KBM-7 (cell line): ENCODE results near the gene NCOA5.
A peak's percentile ranks its signal among the peaks of the same experiment; 100 is the strongest.

ENCODE experiments used
- DNase-seq: peaks from one replicate; pipeline ENCODE4 v3.0.0-alpha.2; 2015
- in situ Hi-C: fragments of 300-500 bp; cut with MboI; formaldehyde crosslinking; loops from 2 replicates; pipeline ENCODE4 v1.14.3; 2020; ENCODE audit warnings: low sequenced_read_pairs, low pct_unique_long_range_greater_than_20kb, mixed read lengths

NCOA5 gene

GRCh38 chr20:46028110-46028509, 61.7 kb downstream of the NCOA5 start:
- in situ Hi-C loops = no loop called here
- no peak for DNase-seq

DNA sequence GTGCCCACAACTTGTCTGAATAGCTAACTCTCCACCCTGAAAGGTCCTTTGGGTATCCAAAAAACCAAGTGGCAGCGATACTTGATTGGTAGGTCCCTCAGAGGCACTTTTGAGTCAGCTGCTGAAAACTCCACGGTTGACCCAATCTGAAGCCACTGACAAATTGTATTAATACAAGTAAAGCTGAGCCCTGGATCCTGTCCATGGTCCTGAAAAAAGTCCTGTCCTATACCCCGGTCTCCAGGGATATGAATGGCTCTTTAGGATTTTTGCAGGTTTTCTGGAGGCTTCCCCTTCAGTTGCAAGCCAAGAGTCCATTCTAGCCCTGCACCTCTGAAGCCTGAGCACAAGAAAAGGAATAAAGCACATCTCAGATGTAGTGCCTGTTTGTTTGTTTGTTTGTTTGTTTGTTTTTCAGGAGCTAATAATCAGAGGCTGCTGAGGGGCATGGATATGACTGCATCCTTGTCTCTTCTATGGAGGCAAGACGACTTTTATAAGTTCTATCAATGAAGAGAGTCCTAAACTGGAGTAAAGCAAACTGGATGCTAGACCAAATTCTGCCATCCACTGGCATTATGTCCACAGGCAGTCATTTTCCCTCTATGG, 62.4 kb downstream of the NCOA5 start:
- in situ Hi-C loops = no loop called here
- peak; percentile 45 for DNase-seq

- in situ Hi-C loops = no loop called here
- no peak for DNase-seq
These were observed 64.4 kb downstream of the NCOA5 start for GRCh38 chr20:46025376-46025783.

- DNase-seq = no peak
- in situ Hi-C loops = no loop called here
These were observed 65.8 kb downstream of the NCOA5 start for GRCh38 chr20:46023999-46024398.

DNA sequence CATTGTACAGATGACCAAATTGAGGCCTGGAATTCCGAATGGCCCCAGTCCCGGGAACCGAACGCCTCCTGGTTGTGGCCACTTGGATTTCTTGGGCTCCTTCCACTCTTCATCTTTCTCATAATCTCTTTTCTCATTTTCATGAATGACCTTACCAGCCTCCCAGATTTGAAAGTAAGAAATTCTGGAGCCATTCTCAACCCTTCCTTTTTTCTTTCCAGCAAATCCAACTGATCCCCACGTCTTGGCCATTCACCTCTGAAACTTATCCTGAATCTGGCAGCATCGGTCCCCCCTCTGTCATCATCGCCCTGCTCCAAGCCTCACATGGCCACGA, 66.6 kb downstream of the NCOA5 start:
- DNase-seq = no peak
- in situ Hi-C loops = no loop called here

GRCh38 chr20:46022411-46023147, 67.2 kb downstream of the NCOA5 start:
- in situ Hi-C loops = no loop called here
- peak; percentile 65 for DNase-seq

DNA sequence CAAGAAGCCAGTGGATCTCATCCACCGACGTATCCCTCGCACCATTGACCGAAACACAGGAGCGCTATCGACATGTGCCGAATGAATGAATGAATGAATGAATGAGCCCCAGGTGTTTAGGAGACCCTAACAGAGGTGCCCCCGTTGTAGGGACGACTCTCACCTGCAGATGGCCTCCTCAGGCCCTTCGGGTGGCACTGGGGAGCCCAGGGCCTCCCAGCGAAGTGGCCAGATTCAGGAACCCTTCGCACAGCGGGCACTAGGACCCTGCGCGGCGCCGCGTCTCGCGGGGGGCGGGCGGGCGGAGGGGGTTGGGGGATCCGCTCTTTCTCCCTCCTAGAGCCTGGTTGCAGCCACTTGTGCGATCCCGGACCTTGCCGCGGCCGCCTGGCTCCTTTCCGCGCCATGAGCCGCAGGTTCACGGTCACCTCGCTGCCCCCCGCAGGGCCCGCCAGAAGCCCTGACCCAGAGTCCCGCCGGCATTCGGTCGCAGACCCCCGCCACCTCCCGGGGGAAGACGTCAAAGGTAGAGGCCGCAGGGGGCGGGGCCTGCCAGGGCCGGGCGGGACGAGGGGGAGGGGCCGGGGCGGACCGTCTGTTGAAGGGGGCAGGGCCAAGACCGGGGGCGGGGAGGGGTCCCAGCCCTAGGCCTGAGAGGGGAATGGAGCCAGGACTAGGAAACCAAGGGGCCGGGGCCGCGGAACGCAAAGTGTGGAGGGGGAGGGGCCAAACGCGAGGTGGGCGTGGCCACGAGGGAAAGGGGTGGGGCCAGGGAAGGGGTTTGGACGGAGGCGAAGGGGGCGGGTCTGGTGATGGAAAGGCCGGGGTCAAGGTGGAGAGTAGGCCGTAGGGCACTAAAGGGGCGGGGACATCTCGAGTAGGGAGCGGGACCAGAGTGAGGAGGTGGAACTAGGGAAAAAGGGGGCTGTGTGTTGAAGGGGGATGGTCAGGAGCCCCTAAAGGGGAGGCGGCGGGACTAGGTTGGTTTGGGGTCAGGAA, 68.1 kb downstream of the NCOA5 start:
- peak; percentile 71 for DNase-seq

DNA sequence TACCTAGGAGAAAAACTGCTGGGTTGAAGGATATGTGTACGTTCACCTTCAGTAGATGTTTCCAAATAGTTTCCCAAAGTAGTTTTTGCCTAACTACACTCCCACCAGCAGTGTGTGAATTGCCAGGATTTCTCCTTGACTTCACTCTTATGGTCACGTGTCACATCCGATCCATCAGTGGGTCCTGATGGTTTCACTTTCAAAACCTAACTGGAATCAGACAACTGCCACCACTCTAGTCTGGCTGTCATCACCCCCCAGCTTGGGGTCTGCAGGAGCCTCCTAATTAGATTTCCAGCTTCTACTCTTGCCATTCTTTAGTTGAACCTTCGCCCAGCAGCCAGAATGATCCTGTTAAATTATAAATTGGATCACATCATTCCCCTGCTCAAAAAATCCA, 69.2 kb downstream of the NCOA5 start:
- in situ Hi-C loops = no loop called here
- DNase-seq = no peak

More for the DNA sequence above, 68.1 kb downstream of the NCOA5 start:
- in situ Hi-C loops = no loop called here

DNA sequence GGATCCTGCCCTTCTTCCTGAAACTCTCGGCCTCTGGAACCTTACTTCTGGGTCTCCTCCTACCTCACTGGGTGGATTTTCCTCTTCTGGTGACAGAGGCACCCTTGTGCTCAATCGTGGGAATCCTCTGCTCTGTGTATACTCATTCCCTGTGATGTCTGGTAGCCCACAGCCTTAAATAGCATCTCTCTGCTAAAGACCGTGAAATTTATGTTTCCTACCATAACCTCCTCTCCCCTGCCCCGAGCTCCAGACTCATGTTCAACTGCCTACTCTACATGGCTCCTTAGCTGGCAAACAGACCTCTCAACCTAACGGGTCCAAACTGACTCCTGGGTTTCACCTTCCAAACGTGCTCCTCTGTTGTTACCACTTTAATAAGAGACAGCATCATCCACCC, 71.2 kb downstream of the NCOA5 start:
- in situ Hi-C loops = no loop called here
- DNase-seq = no peak

DNA sequence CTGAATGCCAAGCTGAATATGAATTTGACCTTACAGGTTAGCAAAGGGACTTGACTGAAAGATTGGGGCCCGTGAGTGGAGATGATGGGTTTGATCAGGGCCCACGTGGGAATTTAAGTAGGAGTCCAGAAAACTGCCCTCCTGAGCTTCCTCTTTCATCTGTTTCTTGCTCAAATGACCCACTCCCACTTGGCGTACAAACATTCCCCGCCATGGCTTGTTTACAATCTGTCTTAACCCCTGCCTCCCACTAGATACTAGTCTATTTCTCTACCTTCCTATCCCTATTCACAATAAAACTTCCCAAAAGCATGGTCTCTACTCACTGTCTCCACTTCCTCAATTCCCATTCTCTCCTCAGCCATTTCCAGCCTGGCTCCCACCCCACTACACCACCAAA, 71.7 kb downstream of the NCOA5 start:
- no peak for DNase-seq
- in situ Hi-C loops = no loop called here

GRCh38 chr20:46017272-46017671, 72.5 kb downstream of the NCOA5 start:
- in situ Hi-C loops = no loop called here
- no peak for DNase-seq

- in situ Hi-C loops = no loop called here
- DNase-seq = no peak
These were observed 75.0 kb downstream of the NCOA5 start for GRCh38 chr20:46014517-46015396.

- in situ Hi-C loops = no loop called here
These were observed 75.8 kb downstream of the NCOA5 start for GRCh38 chr20:46013829-46014516.

DNA sequence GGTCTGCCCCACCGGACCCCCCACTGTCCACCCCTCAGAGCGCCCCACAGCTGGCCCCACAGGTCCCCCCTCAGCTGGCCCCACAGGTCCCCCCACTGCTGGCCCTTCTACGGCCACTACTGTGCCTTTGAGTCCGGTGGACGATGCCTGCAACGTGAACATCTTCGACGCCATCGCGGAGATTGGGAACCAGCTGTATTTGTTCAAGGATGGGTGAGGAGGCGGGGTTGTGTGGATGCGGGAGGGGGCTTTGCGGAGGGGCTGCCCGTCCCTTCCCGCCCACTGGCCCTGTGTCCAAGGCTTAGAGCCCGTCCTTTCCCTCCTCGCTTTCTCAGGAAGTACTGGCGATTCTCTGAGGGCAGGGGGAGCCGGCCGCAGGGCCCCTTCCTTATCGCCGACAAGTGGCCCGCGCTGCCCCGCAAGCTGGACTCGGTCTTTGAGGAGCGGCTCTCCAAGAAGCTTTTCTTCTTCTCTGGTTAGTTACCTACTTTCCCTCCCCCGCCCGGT, 76.4 kb downstream of the NCOA5 start:
- DNase-seq = no peak
- in situ Hi-C loops = no loop called here

More at GRCh38 chr20:46013829-46014516, 75.8 kb downstream of the NCOA5 start:
- DNase-seq = peak; percentile 74

- in situ Hi-C loops = no loop called here
- no peak for DNase-seq
These were observed 76.8 kb downstream of the NCOA5 start for GRCh38 chr20:46012921-46013320.

GRCh38 chr20:46011631-46012482, 77.9 kb downstream of the NCOA5 start:
- in situ Hi-C loops = no loop called here
- peak; percentile 62 for DNase-seq
